Measurements from ENCODE around the gene KPNA6.
"Not testable (repeated sequence)": the region's sequence is repeated elsewhere in the genome, so short reads cannot be mapped to it uniquely, and the experiment has no call there.

Gene KPNA6

GRCh38 chr1:32128964-32129363 lies 21.1 kb downstream of the KPNA6 start:
- TF ChIP-seq CTCF (IDR thresholded peaks at IDR 0.05; ENCODE audit: low read depth, low read length): no peak
- no peak overlapping the region for H3K4me3 ChIP-seq (ENCODE audit: low read depth, low read length)

DNA sequence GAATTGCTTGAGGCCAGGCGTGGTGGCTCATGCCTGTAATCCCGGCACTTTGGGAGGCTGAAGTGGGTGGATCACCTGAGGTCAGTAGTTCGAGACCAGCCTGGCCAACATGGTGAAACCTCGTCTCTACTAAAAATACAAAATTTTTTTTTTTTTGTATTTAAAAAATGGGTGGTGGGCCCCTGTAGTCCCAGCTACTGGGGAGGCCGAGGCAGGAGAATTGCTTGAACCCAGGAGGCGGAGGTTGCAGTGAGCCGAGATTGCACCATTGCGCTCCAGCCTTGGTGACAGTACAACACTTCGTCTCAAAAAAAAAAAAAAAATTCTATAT lies 26.1 kb downstream of the KPNA6 start:
- not testable (repeated sequence) for H3K4me3 ChIP-seq (ENCODE audit: low read depth, low read length)

GRCh38 chr1:32137111-32137510 lies 29.3 kb downstream of the KPNA6 start:
- no peak overlapping the region for H3K4me3 ChIP-seq (ENCODE audit: low read depth, low read length)
- TF ChIP-seq CTCF (IDR thresholded peaks at IDR 0.05; ENCODE audit: low read depth, low read length): no peak

GRCh38 chr1:32138965-32139364 lies 31.1 kb downstream of the KPNA6 start:
- H3K4me3 ChIP-seq (ENCODE audit: low read depth, low read length): no peak overlapping the region
- no peak for TF ChIP-seq CTCF (IDR thresholded peaks at IDR 0.05; ENCODE audit: low read depth, low read length)

- H3K4me3 ChIP-seq (ENCODE audit: low read depth, low read length): no peak overlapping the region
- no peak for TF ChIP-seq CTCF (IDR thresholded peaks at IDR 0.05; ENCODE audit: low read depth, low read length)
These were observed 34.8 kb downstream of the KPNA6 start for GRCh38 chr1:32142446-32143301.

- H3K4me3 ChIP-seq (ENCODE audit: low read depth, low read length): not testable (repeated sequence)
These were observed 35.4 kb downstream of the KPNA6 start for GRCh38 chr1:32143302-32143695.

DNA sequence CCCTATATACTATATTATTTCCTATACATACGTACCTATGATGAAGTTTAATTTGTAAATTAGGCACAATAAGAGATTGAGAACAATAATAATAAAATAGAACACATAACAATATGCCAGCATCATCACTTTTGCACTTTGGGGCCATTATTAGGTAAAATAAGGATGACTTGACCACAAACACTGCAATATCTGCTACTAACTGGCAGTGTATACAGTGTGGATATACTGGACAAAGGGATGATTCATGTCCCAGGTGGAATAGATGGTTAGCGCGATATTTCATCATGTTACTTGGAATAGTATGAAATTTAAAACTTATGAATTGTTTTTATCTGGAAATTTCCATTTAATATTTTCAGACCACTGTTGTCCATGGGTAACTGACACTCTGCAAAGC lies 36.2 kb downstream of the KPNA6 start:
- no peak overlapping the region for H3K4me3 ChIP-seq (ENCODE audit: low read depth, low read length)
- no peak for TF ChIP-seq CTCF (IDR thresholded peaks at IDR 0.05; ENCODE audit: low read depth, low read length)

- H3K4me3 ChIP-seq (ENCODE audit: low read depth, low read length): not testable (repeated sequence)
These were observed 39.9 kb downstream of the KPNA6 start for GRCh38 chr1:32147799-32148198.

DNA sequence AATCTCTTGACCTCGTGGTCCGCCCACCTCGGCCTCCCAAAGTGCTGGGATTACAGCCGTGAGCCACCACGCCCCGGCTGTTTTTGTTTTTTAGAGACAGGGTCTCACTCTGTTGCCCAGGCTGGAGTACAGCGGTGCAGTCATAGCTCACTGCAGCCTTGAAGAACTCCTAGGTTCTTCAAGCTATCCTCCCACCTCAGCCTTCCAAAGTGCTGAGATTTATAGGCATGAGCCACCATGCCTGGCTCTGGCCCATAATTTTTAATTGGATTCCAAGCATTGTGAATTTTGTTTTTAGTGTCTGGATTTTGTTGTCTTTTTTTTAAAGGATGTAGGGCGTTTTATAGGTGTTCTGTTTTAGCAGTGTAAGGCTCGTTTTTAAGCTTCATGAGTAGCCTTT lies 43.0 kb downstream of the KPNA6 start:
- TF ChIP-seq CTCF (IDR thresholded peaks at IDR 0.05; ENCODE audit: low read depth, low read length): no peak
- H3K4me3 ChIP-seq (ENCODE audit: low read depth, low read length): no peak overlapping the region

Measured in WI38 (cell line).